Parathyroid adenoma (tissue), 2 donors: ENCODE measurements around the gene HCRTR2.
"Not testable (repeated sequence)": the region's sequence is repeated elsewhere in the genome, so short reads cannot be mapped to it uniquely, and the experiment has no call there.

Source experiments
- H2AFZ ChIP-seq: fragments of 300-600 bp; sonication (generic); one replicate; pipeline ENCODE4 v1.7.0; 2017; ENCODE audit warnings: antibody characterized with exemption, mild to moderate bottlenecking
- H3K27ac ChIP-seq: fragments of 300-600 bp; sonication (generic); one replicate; pipeline ENCODE4 v1.7.0; 2017
- H3K27me3 ChIP-seq: fragments of 300-600 bp; sonication (generic); one replicate; pipeline ENCODE4 v1.7.0; 2017; ENCODE audit warnings: low read length; ENCODE audit not compliant: control insufficient read depth, insufficient read depth
- H3K36me3 ChIP-seq: fragments of 300-600 bp; sonication (generic); one replicate; pipeline ENCODE4 v1.7.0; 2017; ENCODE audit warnings: low read length; ENCODE audit not compliant: control insufficient read depth, insufficient read depth
- H3K4me1 ChIP-seq: fragments of 300-600 bp; sonication (generic); one replicate; pipeline ENCODE4 v1.7.0; 2017; ENCODE audit warnings: control low read depth
- H3K4me2 ChIP-seq: fragments of 300-600 bp; sonication (generic); one replicate; pipeline ENCODE4 v1.7.0; 2017; ENCODE audit warnings: low read length
- H3K4me3 ChIP-seq: fragments of 300-600 bp; sonication (generic); one replicate; pipeline ENCODE4 v1.7.0; 2017; ENCODE audit warnings: low read depth, low read length
- H3K79me2 ChIP-seq: fragments of 300-600 bp; sonication (generic); one replicate; pipeline ENCODE4 v1.7.0; 2017; ENCODE audit warnings: control low read depth
- H3K9ac ChIP-seq: fragments of 300-600 bp; sonication (generic); one replicate; pipeline ENCODE4 v1.7.0; 2017; ENCODE audit warnings: mild to moderate bottlenecking
- H3K9me3 ChIP-seq: fragments of 300-600 bp; sonication (generic); one replicate; pipeline ENCODE4 v1.7.0; 2017; ENCODE audit warnings: low read length; ENCODE audit not compliant: control insufficient read depth
- CTCF ChIP-seq: fragments of 300-600 bp; sonication (generic); IDR thresholded peaks from one replicate; pipeline ENCODE4 v1.7.0; 2017; ENCODE audit warnings: antibody characterized with exemption, mild to moderate bottlenecking
- donor health status: primary hyperparathyroidism.

Gene HCRTR2

DNA sequence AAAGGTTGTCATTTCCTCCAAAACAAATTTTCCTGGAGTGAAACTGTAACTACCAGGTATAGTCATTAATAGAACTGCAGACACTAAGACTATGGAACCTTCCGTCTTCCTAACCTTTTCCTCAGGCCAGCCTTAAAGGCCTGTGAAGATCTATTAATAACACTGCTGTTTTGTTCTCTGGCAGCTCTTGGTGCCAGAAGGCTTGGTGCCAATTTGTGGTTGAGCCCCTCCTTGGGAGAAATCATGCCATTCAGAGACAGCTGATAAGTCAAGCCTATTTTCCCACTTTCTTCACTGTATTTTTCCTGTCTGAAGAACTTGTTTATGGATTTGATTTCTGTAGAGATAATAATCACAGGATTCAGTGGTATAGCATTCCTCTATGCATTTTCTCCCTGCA is 64.8 kb downstream of the HCRTR2 start:
- no peak for TF ChIP-seq CTCF
- Histone ChIP-seq H2AFZ (no peak overlapping the region), H3K27ac (no peak overlapping the region), H3K4me1 (no peaks in the 10 kb centered on the region), H3K27me3 (no peaks in the 10 kb centered on the region), H3K4me3 (no peak overlapping the region), H3K9ac (no peak overlapping the region), H3K79me2 (no peaks in the 10 kb centered on the region), H3K4me2 (no peak overlapping the region), H3K9me3 (no peaks in the 10 kb centered on the region), H3K36me3 (no peaks in the 10 kb centered on the region)

GRCh38 chr6:55240975-55241605 is 66.8 kb downstream of the HCRTR2 start:
- not testable (repeated sequence) for H3K9ac ChIP-seq, H3K9me3 ChIP-seq, H3K27me3 ChIP-seq, H3K4me3 ChIP-seq, H3K36me3 ChIP-seq, H3K79me2 ChIP-seq, H3K4me2 ChIP-seq, H2AFZ ChIP-seq, H3K27ac ChIP-seq, H3K4me1 ChIP-seq

- H3K27me3 ChIP-seq: no peaks in the 10 kb centered on the region
- no peaks in the 10 kb centered on the region for H3K79me2 ChIP-seq
- no peak overlapping the region for H3K4me2 ChIP-seq
- H3K27ac ChIP-seq: no peak overlapping the region
- no peaks in the 10 kb centered on the region for H3K9me3 ChIP-seq
- no peak overlapping the region for H2AFZ ChIP-seq
- H3K36me3 ChIP-seq: no peaks in the 10 kb centered on the region
- no peak overlapping the region for H3K9ac ChIP-seq
- no peak for TF ChIP-seq CTCF
- no peaks in the 10 kb centered on the region for H3K4me1 ChIP-seq
- no peak overlapping the region for H3K4me3 ChIP-seq
Observed at GRCh38 chr6:55250400-55250799, 76.1 kb downstream of the HCRTR2 start.

DNA sequence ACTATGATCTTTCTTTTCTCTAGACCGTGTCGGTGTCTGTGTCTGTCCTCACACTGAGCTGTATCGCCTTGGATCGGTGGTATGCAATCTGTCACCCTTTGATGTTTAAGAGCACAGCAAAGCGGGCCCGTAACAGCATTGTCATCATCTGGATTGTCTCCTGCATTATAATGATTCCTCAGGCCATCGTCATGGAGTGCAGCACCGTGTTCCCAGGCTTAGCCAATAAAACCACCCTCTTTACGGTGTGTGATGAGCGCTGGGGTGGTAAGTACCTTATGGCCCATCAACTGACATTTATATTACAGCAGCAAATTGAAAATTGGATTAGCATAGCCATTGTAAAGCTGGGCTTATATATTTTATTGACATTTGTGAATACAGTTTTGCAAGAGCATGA is 80.8 kb downstream of the HCRTR2 start:
- no peaks in the 10 kb centered on the region for H3K27me3 ChIP-seq
- no peak overlapping the region for H3K4me3 ChIP-seq
- no peaks in the 10 kb centered on the region for H3K4me1 ChIP-seq

DNA sequence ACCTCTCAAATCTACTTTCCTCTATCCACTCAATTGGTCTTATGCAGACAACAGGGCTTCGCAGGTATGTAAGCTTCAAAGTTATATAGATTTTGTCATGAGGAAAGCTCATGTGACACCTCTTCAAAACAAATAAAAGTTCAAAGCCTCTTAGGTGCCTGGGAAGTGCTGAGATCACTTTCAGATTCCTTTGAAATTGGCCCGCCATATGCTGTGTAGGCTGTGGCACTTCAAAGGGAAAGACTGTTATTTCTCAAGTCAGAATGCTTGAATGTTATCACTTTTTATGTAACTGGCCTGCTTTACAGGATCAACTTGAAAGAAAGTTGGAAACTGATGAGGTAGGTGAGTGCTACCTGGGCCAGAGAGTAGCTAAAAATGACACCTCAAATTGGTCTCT is 85.9 kb downstream of the HCRTR2 start:
- no peaks in the 10 kb centered on the region for H3K36me3 ChIP-seq
- H3K4me1 ChIP-seq: no peaks in the 10 kb centered on the region
- H3K4me2 ChIP-seq: no peak overlapping the region
- H3K27me3 ChIP-seq: no peaks in the 10 kb centered on the region
- no peak overlapping the region for H2AFZ ChIP-seq
- H3K27ac ChIP-seq: no peak overlapping the region
- no peak overlapping the region for H3K9ac ChIP-seq
- no peak overlapping the region for H3K4me3 ChIP-seq
- no peaks in the 10 kb centered on the region for H3K79me2 ChIP-seq
- TF ChIP-seq CTCF: no peak
- no peaks in the 10 kb centered on the region for H3K9me3 ChIP-seq

More for the DNA sequence above, 80.8 kb downstream of the HCRTR2 start:
- Histone ChIP-seq H3K79me2 (no peaks in the 10 kb centered on the region), H3K27ac (no peak overlapping the region), H3K4me2 (no peak overlapping the region), H3K9ac (no peak overlapping the region), H2AFZ (no peak overlapping the region), H3K36me3 (no peaks in the 10 kb centered on the region), H3K9me3 (no peaks in the 10 kb centered on the region)
- no peak for TF ChIP-seq CTCF
